Mesenchymal stem cell (in vitro differentiated cells and primary cell): ENCODE measurements around the gene CCDC18.

Experiments
- DNase-seq: peaks from one replicate; pipeline ENCODE4 v3.0.0-alpha.2; 2013
- H2AFZ ChIP-seq: one replicate; pipeline ENCODE4 v1.6.1; 2013; ENCODE audit warnings: low read depth, mild to moderate bottlenecking, control low read depth, inconsistent platforms, low read length, moderate library complexity
- H2AK5ac ChIP-seq: 2 replicates; pipeline ENCODE4 v1.6.1; 2013; ENCODE audit warnings: low read length, moderate library complexity, mild to moderate bottlenecking, inconsistent platforms; ENCODE audit not compliant: severe bottlenecking
- H2BK120ac ChIP-seq: one replicate; pipeline ENCODE4 v1.6.1; 2013; ENCODE audit warnings: low read depth, mild to moderate bottlenecking, inconsistent platforms, low read length, moderate library complexity
- H2BK12ac ChIP-seq, 2 experiments: one replicate each; pipeline ENCODE4 v1.6.1; 2013; ENCODE audit warnings: inconsistent platforms in 2 of 2, low read length in 2 of 2, mild to moderate bottlenecking in 2 of 2, moderate library complexity in 2 of 2, control low read depth in 1 of 2
- H2BK15ac ChIP-seq: one replicate; pipeline ENCODE4 v1.6.1; 2013; ENCODE audit warnings: mild to moderate bottlenecking, low read depth, inconsistent platforms; ENCODE audit not compliant: poor library complexity, severe bottlenecking
- H2BK5ac ChIP-seq: 2 replicates; pipeline ENCODE4 v1.6.1; 2013; ENCODE audit warnings: low read depth, mild to moderate bottlenecking, low read length, control low read depth, inconsistent platforms; ENCODE audit not compliant: poor library complexity, severe bottlenecking
- H3K14ac ChIP-seq, 2 experiments: one replicate each; pipeline ENCODE4 v1.6.1; 2013; ENCODE audit warnings: inconsistent platforms in 2 of 2, low read length in 2 of 2, control low read depth in 1 of 2, mild to moderate bottlenecking in 1 of 2, moderate library complexity in 1 of 2
- H3K18ac ChIP-seq, 2 experiments: one replicate each; pipeline ENCODE4 v1.6.1; 2013; ENCODE audit warnings: inconsistent platforms in 2 of 2, low read length in 2 of 2, control low read depth in 1 of 2, low read depth in 1 of 2, mild to moderate bottlenecking in 1 of 2
- H3K23ac ChIP-seq, 2 experiments: one replicate each; pipeline ENCODE4 v1.6.1; 2013; ENCODE audit warnings: inconsistent platforms in 2 of 2, low read length in 2 of 2, mild to moderate bottlenecking in 2 of 2, moderate library complexity in 2 of 2, control low read depth in 1 of 2
- H3K27ac ChIP-seq: 2 replicates; pipeline ENCODE4 v1.5.1; 2013; ENCODE audit warnings: mild to moderate bottlenecking, moderate library complexity, low read length, control low read depth, inconsistent platforms; ENCODE audit not compliant: poor library complexity, severe bottlenecking
- H3K27me3 ChIP-seq, 2 experiments: 2 replicates each; pipeline versions ENCODE4 v1.6.1 to v1.7.0; 2013; ENCODE audit warnings: low read length in 2 of 2, mild to moderate bottlenecking in 2 of 2, moderate library complexity in 2 of 2, control low read depth in 1 of 2, inconsistent platforms in 1 of 2; ENCODE audit not compliant: control insufficient read depth in 1 of 2, insufficient read depth in 1 of 2
- H3K36me3 ChIP-seq, 2 experiments: 2 replicates each; pipeline versions ENCODE4 v1.6.1 to v1.7.0; 2013; ENCODE audit warnings: low read length in 2 of 2, control low read depth in 1 of 2, inconsistent platforms in 1 of 2, low read depth in 1 of 2, mild to moderate bottlenecking in 1 of 2; ENCODE audit not compliant: insufficient read depth in 2 of 2, control insufficient read depth in 1 of 2
- H3K4ac ChIP-seq, 2 experiments: one replicate each; pipeline ENCODE4 v1.6.1; 2013; ENCODE audit warnings: inconsistent platforms in 2 of 2, low read length in 2 of 2, mild to moderate bottlenecking in 2 of 2, moderate library complexity in 2 of 2, control low read depth in 1 of 2, low read depth in 1 of 2
- H3K4me1 ChIP-seq: 2 replicates; pipeline ENCODE4 v1.6.1; 2013; ENCODE audit warnings: low read depth, low read length, control low read depth; ENCODE audit not compliant: control insufficient read depth, insufficient read depth
- H3K4me2 ChIP-seq: 2 replicates; pipeline ENCODE4 v1.6.1; 2013; ENCODE audit warnings: low read length, mild to moderate bottlenecking, inconsistent platforms; ENCODE audit not compliant: poor library complexity, severe bottlenecking
- H3K4me3 ChIP-seq, 2 experiments: 2 replicates each; pipeline versions ENCODE4 v1.5.1 to v1.7.0; 2013; ENCODE audit warnings: low read length in 2 of 2, mild to moderate bottlenecking in 2 of 2, control low read depth in 1 of 2, low read depth in 1 of 2; ENCODE audit not compliant: insufficient read depth in 1 of 2
- H3K79me1 ChIP-seq: replicated peaks from 2 replicates; pipeline ENCODE4 v1.6.1; 2013; ENCODE audit warnings: mild to moderate bottlenecking, control low read depth, low read length, inconsistent platforms; ENCODE audit not compliant: poor library complexity, severe bottlenecking
- H3K9ac ChIP-seq: 2 replicates; pipeline ENCODE4 v1.7.0; 2013; ENCODE audit warnings: mild to moderate bottlenecking, low read length, moderate library complexity
- H3K9me3 ChIP-seq: 2 replicates; pipeline ENCODE4 v1.7.0; 2013; ENCODE audit warnings: mild to moderate bottlenecking, low read length; ENCODE audit not compliant: control insufficient read depth
- H4K8ac ChIP-seq: one replicate; pipeline ENCODE4 v1.6.1; 2013; ENCODE audit warnings: inconsistent platforms, mild to moderate bottlenecking, low read length, moderate library complexity
- H4K91ac ChIP-seq: one replicate; pipeline ENCODE4 v1.6.1; 2013; ENCODE audit warnings: mild to moderate bottlenecking, low read length, inconsistent platforms
- WGBS: methylation state at CpG from one replicate; pipeline ENCODE4 v1.1.7; 2013; ENCODE audit warnings: mixed read lengths; 5-methylcytosine and 5-hydroxymethylcytosine counted together

Gene CCDC18

DNA sequence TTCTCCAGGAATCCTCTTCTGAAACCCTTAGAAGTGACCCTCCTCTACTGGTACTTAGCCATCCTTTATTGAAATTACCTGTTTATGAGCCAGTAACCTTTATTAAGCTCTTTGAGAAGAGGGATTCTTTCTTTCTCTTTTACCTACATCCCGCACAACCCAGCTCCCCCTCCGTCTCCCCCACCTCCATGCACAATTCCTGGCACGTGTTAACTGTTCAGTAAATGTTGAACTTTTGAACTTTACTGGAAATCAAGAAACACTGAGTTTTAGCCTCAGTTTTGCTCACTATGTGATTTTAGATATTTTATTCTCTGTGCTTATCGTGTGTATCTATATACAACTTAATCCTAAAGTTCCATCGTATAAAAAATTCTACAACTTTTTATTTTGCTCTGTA is 2.1 kb upstream of the CCDC18 start:
- Histone ChIP-seq H3K4me2 (peak overlapping the region; percentile 84), H2BK15ac (no peak overlapping the region), H2AK5ac (no peak overlapping the region), H3K4me1 (peaks cover 2% of the 10 kb centered on the region), H3K4ac (no peak overlapping the region), H2BK120ac (no peak overlapping the region), H4K8ac (no peak overlapping the region), H3K9me3 (no peaks in the 10 kb centered on the region), H2BK5ac (no peak overlapping the region), H2BK12ac (no peak overlapping the region), H3K36me3 (peaks cover 2 to 19% of the 10 kb centered on the region in 2 experiments), H3K4me3 (peak overlapping the region in 1 of 2 experiments; percentile 99), H2AFZ (no peak overlapping the region), H3K18ac (no peak overlapping the region), H3K27ac (no peak overlapping the region), H4K91ac (no peak overlapping the region), H3K9ac (peak overlapping the region; percentile 100), H3K27me3 (no peaks in the 10 kb centered on the region), H3K23ac (no peak overlapping the region), H3K14ac (no peak overlapping the region), H3K79me1 (no peaks in the 10 kb centered on the region)
- 62% methylated on average over 3 of the region's 5 CpGs for WGBS
- DNase-seq = no peak

DNA sequence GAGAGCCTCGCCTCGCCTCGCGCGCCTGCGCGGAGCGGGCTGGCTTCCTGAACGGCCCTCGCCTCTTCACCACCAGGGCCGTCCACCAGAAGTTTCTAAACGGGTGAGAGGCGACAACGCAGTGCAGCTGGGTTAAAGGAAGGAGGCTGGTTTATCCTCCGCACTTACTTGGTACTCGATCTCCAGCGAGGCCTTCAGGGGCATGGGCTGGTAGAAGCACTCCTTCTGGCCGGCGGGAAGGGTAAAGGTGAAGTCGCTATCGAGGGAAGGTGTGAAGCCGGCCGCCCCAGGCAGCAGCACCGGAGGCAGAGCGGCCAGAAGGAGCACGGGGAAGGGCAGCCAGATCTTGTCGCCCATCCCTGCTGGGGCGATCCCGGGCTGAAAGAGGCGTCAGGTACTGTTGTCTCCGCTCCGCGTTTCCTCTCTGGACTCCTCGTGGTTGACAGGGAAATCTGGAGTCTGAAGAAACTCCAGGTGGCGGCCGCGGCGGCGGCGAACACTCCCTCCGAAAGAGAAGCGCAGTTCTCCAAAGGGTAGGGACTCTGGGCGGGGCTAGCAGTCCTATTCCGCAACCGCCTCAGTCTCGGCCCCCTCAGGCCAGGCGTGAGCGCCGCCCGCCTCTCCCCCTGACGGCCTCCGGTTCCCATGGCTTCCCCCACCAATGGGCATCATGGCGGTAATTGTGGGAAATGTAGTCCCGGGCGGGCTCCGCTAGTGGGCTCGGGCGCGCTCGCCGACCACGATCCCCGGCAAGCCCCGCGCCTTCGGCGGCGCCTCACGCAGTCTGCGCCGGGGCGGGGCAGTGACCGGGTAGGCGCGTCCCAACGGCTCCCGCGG is 420 bp upstream of the CCDC18 start, which contains the start of gene TMED5:
TSS of gene TMED5 (minus strand) at position 528 of the 837 bp plus-strand sequence. CDS start at position 357, 171 bp downstream.
- Histone ChIP-seq H3K4me1 (peaks cover 2% of the 10 kb centered on the region), H3K27me3 (no peaks in the 10 kb centered on the region), H3K9me3 (no peaks in the 10 kb centered on the region)

GRCh38 chr1:93186667-93187066 is 6.1 kb downstream of the CCDC18 start:
- Histone ChIP-seq H3K4ac (no peak overlapping the region), H3K79me1 (peaks cover 2% of the 10 kb centered on the region), H3K36me3 (peaks cover 0 to 21% of the 10 kb centered on the region in 2 experiments), H2AFZ (no peak overlapping the region), H2BK15ac (no peak overlapping the region), H4K8ac (no peak overlapping the region), H3K4me2 (no peak overlapping the region), H4K91ac (no peak overlapping the region), H3K27ac (no peak overlapping the region), H3K9ac (no peak overlapping the region), H3K18ac (no peak overlapping the region), H3K9me3 (no peaks in the 10 kb centered on the region), H3K23ac (no peak overlapping the region), H2BK120ac (no peak overlapping the region), H3K4me3 (no peak overlapping the region), H2BK12ac (no peak overlapping the region), H3K27me3 (no peaks in the 10 kb centered on the region), H3K14ac (no peak overlapping the region), H2AK5ac (no peak overlapping the region), H2BK5ac (no peak overlapping the region), H3K4me1 (no peaks in the 10 kb centered on the region)
- no CpG with 5 or more reads among the region's 1 CpG for WGBS
- DNase-seq = no peak

More for the DNA sequence above, 420 bp upstream of the CCDC18 start, which contains the start of gene TMED5:
- H3K14ac ChIP-seq = peak within 1 kb of the TSS in 1 of 2 experiments; percentile 100
- WGBS = under 1% methylated on average over 70 of the region's 78 CpGs
- no peak within 1 kb of the TSS for H2AK5ac ChIP-seq
- peak within 1 kb of the TSS in 1 of 2 experiments; percentile 90 for H3K23ac ChIP-seq
- peak within 1 kb of the TSS; percentile 48 for H2BK5ac ChIP-seq
- H3K9ac ChIP-seq = peak within 1 kb of the TSS; percentile 100
- peak; percentile 99 for DNase-seq
- H4K8ac ChIP-seq = peak within 1 kb of the TSS; percentile 66
- peak within 1 kb of the TSS; percentile 74 for H4K91ac ChIP-seq
- H2AFZ ChIP-seq = peak within 1 kb of the TSS; percentile 99
- H2BK120ac ChIP-seq = peak within 1 kb of the TSS; percentile 66
- H3K18ac ChIP-seq = peak within 1 kb of the TSS; percentile 89 to 95
- H3K4me3 ChIP-seq = peak within 1 kb of the TSS; percentile 94 to 99
- peak within 1 kb of the TSS; percentile 82 for H3K4me2 ChIP-seq
- peak within 1 kb of the TSS; percentile 82 for H2BK15ac ChIP-seq
- peak within 1 kb of the TSS in 1 of 2 experiments; percentile 92 for H2BK12ac ChIP-seq
- peak within 1 kb of the TSS; percentile 89 to 98 for H3K4ac ChIP-seq
- H3K27ac ChIP-seq = peak within 1 kb of the TSS; percentile 94
- peaks cover 2 to 12% of the 10 kb centered on the region in 2 experiments for H3K36me3 ChIP-seq
- H3K79me1 ChIP-seq = no peaks in the 10 kb centered on the region

GRCh38 chr1:93190432-93190831 is 9.9 kb downstream of the CCDC18 start:
- H3K36me3 ChIP-seq = peaks cover 0 to 39% of the 10 kb centered on the region in 2 experiments
- no peak overlapping the region for H3K4me2 ChIP-seq
- H3K18ac ChIP-seq = no peak overlapping the region
- H3K4me3 ChIP-seq = no peak overlapping the region
- H3K9me3 ChIP-seq = no peaks in the 10 kb centered on the region
- no peak overlapping the region for H3K14ac ChIP-seq
- H2AK5ac ChIP-seq = no peak overlapping the region
- no peak overlapping the region for H3K9ac ChIP-seq
- no peak overlapping the region for H2BK12ac ChIP-seq
- no peak overlapping the region for H2AFZ ChIP-seq
- H3K4me1 ChIP-seq = no peaks in the 10 kb centered on the region
- H4K91ac ChIP-seq = no peak overlapping the region
- WGBS = 100% methylated on average over 2 of the region's 3 CpGs
- no peaks in the 10 kb centered on the region for H3K27me3 ChIP-seq
- H3K23ac ChIP-seq = no peak overlapping the region
- no peak overlapping the region for H2BK5ac ChIP-seq
- DNase-seq = no peak
- H4K8ac ChIP-seq = no peak overlapping the region
- H3K4ac ChIP-seq = no peak overlapping the region
- no peak overlapping the region for H2BK15ac ChIP-seq
- H3K79me1 ChIP-seq = peaks cover 5% of the 10 kb centered on the region
- no peak overlapping the region for H2BK120ac ChIP-seq
- no peak overlapping the region for H3K27ac ChIP-seq
